Measurements from ENCODE around the gene MPP2.
A peak's percentile ranks its signal among the peaks of the same experiment; 100 is the strongest.
"Not testable (repeated sequence)": the region's sequence is repeated elsewhere in the genome, so short reads cannot be mapped to it uniquely, and the experiment has no call there.

Gene MPP2, protein sequence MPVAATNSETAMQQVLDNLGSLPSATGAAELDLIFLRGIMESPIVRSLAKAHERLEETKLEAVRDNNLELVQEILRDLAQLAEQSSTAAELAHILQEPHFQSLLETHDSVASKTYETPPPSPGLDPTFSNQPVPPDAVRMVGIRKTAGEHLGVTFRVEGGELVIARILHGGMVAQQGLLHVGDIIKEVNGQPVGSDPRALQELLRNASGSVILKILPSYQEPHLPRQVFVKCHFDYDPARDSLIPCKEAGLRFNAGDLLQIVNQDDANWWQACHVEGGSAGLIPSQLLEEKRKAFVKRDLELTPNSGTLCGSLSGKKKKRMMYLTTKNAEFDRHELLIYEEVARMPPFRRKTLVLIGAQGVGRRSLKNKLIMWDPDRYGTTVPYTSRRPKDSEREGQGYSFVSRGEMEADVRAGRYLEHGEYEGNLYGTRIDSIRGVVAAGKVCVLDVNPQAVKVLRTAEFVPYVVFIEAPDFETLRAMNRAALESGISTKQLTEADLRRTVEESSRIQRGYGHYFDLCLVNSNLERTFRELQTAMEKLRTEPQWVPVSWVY

DNA sequence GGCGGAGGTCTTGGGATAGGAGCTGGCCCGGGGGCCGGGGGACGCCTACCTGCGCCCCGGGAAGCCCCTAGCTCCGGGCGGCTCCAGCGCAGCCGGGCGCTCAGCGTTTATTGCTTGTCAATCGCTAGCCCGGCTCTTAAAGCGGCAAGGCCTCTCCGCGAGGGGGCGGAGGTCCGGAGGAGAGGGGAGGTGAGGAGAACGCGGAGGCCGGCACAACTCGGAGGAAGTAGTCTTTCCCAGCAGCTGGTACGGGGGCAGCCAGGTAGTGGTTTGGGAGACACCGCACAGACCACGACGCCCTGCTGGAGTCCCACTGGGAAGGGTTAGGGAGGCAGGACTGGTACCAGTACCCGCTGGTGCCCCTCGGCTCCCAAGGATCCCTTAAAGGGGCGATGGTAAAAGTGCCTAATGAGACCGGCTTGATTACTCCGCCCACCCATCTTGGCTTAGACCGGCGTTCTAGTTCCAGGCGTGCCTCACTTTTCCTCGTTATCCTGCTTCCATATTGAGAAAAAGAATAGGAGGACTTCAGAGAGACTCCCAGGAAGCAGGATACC is at the start of gene MPP2:
TSS of gene MPP2 (minus strand) at position 112 of the 557 bp plus-strand sequence. CDS start 3,076 bp downstream, outside the sequence.
- DNase-seq (ENCODE audit: low read depth) = peak; percentile 73

DNA sequence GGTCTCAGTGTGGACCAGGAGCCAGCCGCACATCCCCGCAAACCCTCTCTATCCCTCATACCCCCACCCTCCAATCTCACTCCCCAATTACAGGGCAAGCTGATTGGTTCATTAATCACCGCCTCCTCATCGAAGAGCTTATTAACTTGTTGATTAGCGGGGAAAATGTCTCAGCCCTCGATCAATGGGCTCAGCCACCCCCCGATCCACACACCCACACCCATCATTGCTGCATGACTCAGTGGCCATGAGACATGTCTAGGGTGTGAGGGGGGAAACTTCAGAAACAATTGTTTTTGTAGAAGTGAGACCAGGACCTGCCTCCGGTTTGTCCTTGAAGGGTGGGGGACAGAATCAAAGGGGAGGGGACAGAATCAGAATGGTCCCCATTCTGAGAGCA is 48.9 kb upstream of the MPP2 start:
- no peak for DNase-seq (ENCODE audit: low read depth)

- DNase-seq (ENCODE audit: low read depth) = no peak
These were observed 46.4 kb upstream of the MPP2 start, which contains the start of gene PYY for GRCh38 chr17:43953746-43954145. Gene PYY (minus strand): TSS chr17:43953940. CDS start chr17:43953483, 457 bp downstream.

GRCh38 chr17:43952724-43953666 is 45.7 kb upstream of the MPP2 start:
- DNase-seq (ENCODE audit: low read depth) = no peak

DNA sequence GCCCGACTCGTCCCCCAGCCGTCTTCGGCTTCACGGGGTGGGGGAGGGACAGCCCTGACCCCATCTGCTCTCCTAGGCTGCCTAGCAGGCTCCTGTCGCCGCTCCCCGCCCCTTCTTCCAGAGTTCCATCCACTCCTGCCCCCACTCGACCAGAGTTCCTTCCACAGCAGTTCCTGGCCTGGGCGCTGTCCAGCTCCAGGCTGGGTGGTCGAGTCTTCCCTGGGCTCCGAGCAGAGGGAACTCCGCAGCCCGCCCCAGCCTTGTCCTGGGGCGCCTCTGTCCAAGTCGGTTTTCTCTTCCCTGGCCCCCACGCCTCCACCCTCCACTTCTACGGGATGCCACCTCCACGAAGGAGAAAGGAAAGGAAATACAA is 45.0 kb upstream of the MPP2 start:
- peak; percentile 9 for DNase-seq (ENCODE audit: low read depth)

DNA sequence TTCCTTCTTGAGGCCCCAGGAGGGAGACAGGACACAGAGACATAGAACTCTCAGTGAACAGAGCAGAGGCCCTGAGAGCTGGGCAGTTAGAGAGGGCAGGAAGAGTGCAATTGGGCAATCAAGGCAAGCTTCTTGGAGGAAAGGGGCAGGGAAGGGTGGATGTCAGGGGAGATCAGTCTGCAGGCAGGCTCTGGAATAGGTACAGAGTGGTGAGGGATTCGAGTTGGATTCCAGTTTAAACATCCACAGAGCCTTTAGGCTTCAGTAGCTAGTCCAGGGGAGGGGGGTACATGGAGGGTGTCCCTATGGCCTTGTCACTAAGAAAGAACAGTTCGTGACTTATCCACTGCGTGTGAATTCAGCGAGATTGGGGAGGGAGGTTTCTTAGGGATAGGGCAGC is 44.4 kb upstream of the MPP2 start:
- no peak for DNase-seq (ENCODE audit: low read depth)

DNA sequence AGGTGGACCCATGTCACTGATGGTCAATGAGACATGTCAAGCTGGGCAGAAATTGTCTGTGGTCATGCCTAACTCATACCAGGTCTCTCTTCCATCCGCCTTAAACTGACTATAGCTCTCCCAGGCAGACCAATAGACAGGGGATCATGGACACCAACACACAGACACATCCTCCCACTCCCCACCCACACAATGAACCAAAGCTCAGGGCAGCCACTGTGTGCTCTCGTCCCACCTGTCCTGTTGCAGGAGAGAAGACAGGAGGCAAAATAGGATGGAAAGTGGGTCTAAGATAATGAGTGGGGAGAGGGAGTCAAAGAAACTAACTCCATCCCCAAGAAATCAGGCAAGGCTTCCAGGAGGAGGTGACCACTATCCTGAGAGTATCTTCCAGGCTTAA is 43.2 kb upstream of the MPP2 start:
- no peak for DNase-seq (ENCODE audit: low read depth)

GRCh38 chr17:43949781-43950180 is 42.4 kb upstream of the MPP2 start:
- peak; percentile 13 for DNase-seq (ENCODE audit: low read depth)

DNA sequence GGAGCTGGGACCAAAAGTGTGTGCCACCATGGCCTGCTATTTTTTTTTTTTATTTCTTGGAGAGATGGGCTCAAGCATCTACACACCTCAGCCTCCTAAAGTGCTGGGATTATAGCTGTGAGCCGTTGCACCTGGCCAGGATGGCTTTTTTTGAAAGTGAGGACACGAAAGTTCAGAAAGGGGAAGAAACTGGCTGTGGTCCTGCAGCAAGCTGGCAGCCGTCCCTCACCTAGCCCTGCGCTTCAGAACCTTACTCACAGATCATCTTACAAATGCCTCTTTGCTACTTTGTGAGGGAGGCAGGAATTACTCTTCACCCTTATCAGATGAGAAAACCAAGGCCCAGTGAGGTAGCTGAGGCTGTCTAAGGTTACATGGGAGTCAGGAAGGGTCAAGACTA is 39.4 kb upstream of the MPP2 start:
- DNase-seq (ENCODE audit: low read depth) = peak; percentile 14

DNA sequence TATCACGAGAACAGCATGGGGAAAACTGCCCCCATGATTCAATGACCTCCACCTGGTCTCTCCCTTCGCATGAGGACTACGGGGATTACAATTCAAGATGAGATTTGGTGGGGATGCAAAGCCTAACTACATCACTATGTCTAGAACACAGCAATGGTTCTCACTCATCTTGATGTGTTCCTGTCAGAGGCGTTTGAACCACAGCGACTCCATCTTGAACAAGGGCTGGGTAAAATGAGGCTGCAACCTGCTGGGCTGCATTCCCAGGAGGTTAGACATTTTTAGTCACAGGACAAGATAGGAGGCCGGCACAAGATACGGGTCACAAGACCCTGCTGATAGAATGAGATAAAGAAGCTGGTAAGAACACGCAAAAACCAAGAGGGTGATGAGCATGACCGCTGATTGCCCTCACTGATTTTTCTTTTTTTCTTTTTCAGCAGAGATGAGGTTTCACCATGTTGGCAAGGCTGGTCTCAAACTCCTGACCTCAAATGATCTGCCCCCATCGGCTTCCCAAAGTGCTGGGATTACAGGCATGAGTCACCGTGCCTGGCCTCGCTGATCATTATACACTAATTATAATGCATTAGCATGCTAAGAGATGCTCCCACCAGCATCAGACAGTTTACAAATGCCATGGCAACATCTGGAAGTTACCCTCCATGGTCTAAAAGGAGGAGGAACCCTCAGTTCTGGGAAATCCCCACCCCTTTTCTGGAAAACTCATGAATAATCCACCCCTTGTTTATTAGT is 37.9 kb upstream of the MPP2 start:
- DNase-seq (ENCODE audit: low read depth) = peak; percentile 11

DNA sequence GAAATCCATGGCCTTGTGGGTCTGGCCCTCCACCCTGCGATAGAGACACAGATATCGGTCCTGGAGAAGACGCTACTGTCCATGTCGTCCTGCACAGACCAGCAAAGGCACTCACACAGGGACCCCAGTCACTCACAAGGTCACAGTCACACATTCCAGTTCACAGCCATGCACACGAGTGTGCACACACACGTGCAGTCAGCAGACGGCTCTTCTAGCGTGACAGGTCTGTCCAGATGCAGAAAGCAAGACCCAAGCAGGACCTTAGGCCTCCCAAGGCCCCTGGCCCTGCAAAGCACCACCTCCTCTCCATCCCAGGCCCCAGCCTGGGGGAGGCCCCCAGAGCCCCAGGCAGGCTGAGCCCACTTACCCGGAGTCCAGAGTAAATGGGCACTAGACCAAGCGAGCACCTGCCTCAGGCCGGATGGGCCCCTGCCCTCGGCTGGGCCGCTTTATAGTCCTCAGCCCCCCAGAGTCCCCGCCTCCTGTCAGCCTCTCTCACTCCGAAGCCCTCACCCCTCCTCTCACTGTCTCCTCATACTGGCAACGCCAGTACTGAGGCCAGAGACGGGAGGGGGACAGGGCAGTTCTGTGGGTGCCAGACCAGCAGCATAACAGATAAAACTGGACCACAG is 34.8 kb upstream of the MPP2 start, which contains the start of gene PPY:
TSS of gene PPY (minus strand) at position 426 of the 635 bp plus-strand sequence. CDS start 822 bp downstream, outside the sequence.
- DNase-seq (ENCODE audit: low read depth) = no peak

DNA sequence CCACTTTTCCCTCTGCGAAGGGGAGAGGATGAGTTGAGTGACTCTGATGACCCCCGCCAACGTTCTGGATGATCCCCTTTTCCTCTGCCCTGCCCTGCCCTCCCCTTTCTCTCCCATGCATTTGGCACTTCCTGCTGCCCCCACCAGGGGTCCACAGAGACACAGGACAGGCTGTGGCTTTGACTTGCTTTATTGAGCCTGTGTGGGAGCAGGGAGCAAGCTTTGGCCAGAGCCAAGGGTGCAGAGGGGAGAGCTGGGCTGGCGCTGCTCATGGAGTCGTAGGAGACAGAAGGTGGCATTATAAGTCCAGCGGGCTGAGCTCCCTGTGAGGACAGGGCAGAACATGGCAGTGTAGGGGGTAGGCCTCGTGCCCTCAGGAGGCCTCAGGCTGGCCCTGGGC is 33.3 kb upstream of the MPP2 start:
- DNase-seq (ENCODE audit: low read depth) = peak; percentile 14

DNA sequence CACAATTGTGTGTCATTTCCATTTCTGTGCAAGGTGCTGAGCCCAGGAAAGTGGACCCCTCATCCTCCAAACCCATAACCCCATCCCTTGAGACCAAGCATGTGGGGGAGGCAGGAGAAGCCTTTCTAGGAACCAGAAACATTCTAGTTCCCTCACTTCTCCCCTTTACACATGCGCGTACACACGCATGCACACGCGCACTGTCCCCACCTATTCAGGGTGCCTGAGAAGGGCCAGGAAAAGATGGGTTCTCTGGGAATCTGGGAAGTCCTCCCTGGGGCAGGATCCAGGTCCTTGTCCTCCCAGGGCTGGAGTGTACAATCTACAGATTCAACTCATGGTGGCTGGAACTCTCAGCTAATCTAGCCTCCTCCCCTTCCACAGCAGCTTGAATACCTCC is 32.5 kb upstream of the MPP2 start:
- DNase-seq (ENCODE audit: low read depth) = no peak

DNA sequence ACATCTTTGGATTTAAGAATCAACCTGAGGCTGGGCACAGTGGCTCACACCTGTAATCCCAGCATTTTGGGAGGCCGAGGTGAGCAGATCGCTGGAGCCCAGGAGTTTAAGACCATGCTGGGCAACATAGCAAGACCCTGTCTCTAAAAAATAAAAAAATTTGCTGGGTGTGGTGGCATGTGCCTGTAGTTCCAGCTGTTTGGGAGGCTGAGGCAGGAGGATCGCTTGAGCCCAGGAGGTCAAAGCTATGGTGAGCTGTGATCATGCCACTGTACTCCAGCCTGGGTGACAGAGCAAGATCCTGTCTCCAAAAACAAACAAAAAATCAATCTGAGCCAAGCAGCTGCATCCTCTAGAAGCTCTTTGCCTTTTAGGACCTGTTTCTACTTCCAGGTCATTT is 32.1 kb upstream of the MPP2 start:
- not testable (repeated sequence) for DNase-seq (ENCODE audit: low read depth)

DNA sequence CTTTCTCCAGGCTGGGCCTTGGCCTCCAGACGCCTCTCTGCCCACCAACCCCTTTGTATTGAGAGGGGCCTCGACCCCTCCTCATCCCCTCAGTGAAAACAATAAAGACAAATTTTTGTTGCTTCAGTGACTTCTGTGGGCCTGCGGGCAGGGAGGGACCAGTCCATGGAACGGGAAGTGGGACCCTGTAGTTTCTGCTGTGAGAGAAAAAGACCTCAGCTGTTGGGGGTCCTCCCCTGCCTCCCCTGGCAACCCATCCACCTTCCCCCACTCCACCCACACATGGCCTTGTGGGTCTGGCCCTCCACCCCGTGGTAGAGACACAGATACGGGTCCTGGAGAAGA is 31.5 kb upstream of the MPP2 start:
- no peak for DNase-seq (ENCODE audit: low read depth)

DNA sequence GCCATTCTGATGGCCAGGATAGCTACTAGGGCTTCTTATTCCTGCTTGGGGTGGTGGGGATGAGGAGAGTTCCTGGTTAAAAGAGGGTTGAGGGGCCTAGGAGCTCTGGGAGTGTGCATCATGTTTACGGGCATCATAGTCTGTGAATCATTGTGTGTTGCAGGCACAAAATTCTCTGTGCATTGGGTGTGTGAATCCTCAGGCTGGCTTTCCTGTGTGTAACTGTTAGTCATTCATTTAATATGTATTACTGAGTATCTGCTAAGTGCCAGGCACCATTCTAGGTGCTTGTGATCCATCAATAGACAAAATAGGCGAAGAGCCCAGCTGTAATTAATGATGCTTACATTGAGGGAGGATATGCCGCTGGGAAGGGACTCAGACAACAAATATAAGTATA is 29.1 kb upstream of the MPP2 start:
- DNase-seq (ENCODE audit: low read depth) = peak; percentile 32

- no peak for DNase-seq (ENCODE audit: low read depth)
These were observed 28.6 kb upstream of the MPP2 start for GRCh38 chr17:43935926-43936261.

DNA sequence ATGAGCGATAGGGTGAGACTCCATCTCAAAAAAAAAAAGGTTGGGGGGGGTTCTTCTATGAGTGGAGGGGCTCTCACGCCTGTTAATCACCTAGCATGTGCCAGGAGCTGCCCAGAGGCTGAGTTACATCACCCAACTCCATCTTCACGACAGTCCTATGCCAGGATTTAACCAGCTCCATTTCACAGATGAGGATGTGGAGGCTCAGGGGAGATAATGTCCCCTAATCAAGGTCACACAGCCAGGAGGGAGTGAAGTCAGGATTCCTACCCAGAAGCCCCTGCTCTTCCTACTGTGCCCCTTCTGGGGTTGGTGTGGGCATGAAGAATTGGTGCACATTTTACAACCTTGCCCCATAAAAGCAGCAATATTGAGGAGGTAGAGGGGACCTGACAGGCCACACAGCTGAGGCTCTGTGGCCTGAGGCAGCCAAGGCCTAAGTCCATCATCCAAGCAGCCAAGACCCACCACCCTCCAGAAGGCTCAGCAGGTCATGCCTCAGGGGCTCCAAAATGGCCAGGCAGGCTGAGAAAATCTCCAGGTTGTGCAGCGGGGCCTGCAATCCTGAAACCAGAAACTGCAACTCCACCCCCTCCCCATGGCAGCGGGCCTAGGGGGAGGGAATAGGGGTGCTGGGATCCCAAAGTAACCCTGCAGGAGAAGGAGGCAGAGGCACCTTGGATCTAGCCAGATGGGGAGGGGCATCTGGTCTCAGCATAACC is 28.0 kb upstream of the MPP2 start:
- DNase-seq (ENCODE audit: low read depth) = no peak

- DNase-seq (ENCODE audit: low read depth) = no peak
These were observed 25.6 kb upstream of the MPP2 start for GRCh38 chr17:43932923-43933322.

- no peak for DNase-seq (ENCODE audit: low read depth)
These were observed 25.0 kb upstream of the MPP2 start for GRCh38 chr17:43932357-43932756.
